ENCODE results near the gene GDPD3.

Gene GDPD3

DNA sequence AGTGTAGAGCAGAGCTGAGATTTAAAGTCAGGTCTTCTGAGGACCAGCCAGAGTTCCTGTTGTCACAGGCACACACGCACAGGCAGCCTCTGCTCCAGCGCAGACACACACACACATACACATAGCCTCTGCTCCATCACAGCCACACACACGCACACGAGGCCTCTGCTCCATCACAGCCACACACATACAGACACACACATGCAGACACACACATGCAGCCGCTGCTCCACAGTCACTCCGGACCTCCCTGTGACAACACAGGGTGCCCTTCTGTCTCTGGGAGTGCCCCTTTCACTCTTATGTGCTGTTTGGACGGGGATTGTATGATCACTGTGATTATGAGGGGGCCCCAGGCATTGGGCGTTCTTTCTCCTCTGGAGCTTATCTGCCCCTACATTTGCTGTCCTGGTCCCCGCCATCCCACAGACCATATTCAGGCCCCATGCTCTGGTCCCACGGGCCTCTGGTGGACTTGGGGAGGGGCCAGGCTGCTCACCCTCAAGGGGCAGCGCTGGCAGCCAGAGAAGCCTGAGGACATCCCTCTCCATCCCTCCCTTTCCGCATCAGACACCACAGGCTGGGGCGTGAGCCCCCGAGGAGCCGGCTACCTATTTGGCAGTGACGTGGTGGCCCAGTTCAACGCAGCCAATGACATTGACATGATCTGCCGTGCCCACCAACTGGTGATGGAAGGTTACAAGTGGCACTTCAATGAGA lies 29.1 kb downstream of the GDPD3 start:
- no peak for TF ChIP-seq TCF4 (CRISPR knock-in tag; IDR thresholded peaks at IDR 0.05; ENCODE audit: borderline replicate concordance)
- TF ChIP-seq GLIS3 (CRISPR knock-in tag; IDR thresholded peaks at IDR 0.05) = no peak
- TF ChIP-seq ZNF565 (CRISPR knock-in tag; conservative IDR thresholded peaks at IDR 0.05; ENCODE audit: low read depth) = no peak
- TF ChIP-seq ZNF8 (CRISPR knock-in tag; IDR thresholded peaks at IDR 0.05) = no peak
- TF ChIP-seq TOX (CRISPR knock-in tag; IDR thresholded peaks at IDR 0.05; ENCODE audit: borderline replicate concordance) = no peak
- no peak for TF ChIP-seq PPARA (CRISPR knock-in tag; IDR thresholded peaks at IDR 0.05; ENCODE audit: borderline replicate concordance)
- TF ChIP-seq POU6F1 (CRISPR knock-in tag; IDR thresholded peaks at IDR 0.05; ENCODE audit: borderline replicate concordance, low read depth) = no peak
- no peak for TF ChIP-seq CREB5 (CRISPR knock-in tag; IDR thresholded peaks at IDR 0.05; ENCODE audit: low read depth)
- ATAC-seq = no peak

GRCh38 chr16:30083216-30084055 lies 29.9 kb downstream of the GDPD3 start:
- no peak for ATAC-seq
- no peak for TF ChIP-seq OSR1 (CRISPR knock-in tag; IDR thresholded peaks at IDR 0.05)
- TF ChIP-seq ZFP3 (CRISPR knock-in tag; IDR thresholded peaks at IDR 0.05) = no peak
- no peak for TF ChIP-seq ZC3H10 (CRISPR knock-in tag; IDR thresholded peaks at IDR 0.05)
- TF ChIP-seq SNAI2 (CRISPR knock-in tag; IDR thresholded peaks at IDR 0.05) = no peak
- no peak for TF ChIP-seq ZNF565 (CRISPR knock-in tag; conservative IDR thresholded peaks at IDR 0.05; ENCODE audit: low read depth)
- TF ChIP-seq CREB5 (CRISPR knock-in tag; IDR thresholded peaks at IDR 0.05; ENCODE audit: low read depth) = no peak
- no peak for TF ChIP-seq CSRNP3 (CRISPR knock-in tag; IDR thresholded peaks at IDR 0.05)
- TF ChIP-seq ZNF8 (CRISPR knock-in tag; IDR thresholded peaks at IDR 0.05) = no peak

DNA sequence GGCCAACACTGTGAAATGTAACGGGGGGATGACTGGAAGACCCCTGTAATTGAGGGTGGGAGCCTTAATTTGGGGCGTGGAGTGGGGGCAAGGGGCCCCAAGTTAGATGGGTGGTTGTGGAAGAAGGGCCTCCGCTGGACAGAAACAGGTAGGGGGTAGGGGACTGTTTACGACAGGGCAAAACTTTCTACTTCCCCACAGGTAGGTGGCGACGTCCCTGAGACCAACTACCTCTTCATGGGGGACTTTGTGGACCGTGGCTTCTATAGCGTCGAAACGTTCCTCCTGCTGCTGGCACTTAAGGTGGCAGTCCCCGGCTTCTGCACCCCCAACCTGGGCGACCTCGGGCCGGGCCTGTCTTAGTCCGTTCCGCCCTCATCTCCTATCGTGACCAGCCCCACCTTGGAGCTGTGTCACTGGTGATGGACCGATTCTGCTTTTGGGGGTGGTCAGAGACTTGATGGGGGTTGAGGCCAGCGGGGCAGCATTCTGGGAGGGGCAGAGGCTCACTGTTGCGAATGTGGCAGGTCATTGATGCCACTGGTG lies 30.7 kb downstream of the GDPD3 start:
- no peak for TF ChIP-seq PATZ1 (CRISPR knock-in tag; IDR thresholded peaks at IDR 0.05; ENCODE audit: borderline replicate concordance)
- TF ChIP-seq ZFP30 (CRISPR knock-in tag; IDR thresholded peaks at IDR 0.05) = no peak
- TF ChIP-seq OSR1 (CRISPR knock-in tag; IDR thresholded peaks at IDR 0.05) = no peak
- no peak for TF ChIP-seq ZC3H10 (CRISPR knock-in tag; IDR thresholded peaks at IDR 0.05)
- TF ChIP-seq RARB (CRISPR knock-in tag; IDR thresholded peaks at IDR 0.05) = no peak
- no peak for TF ChIP-seq POU6F1 (CRISPR knock-in tag; IDR thresholded peaks at IDR 0.05; ENCODE audit: borderline replicate concordance, low read depth)
- TF ChIP-seq ESRRG (CRISPR knock-in tag; IDR thresholded peaks at IDR 0.05) = no peak
- TF ChIP-seq SNAI2 (CRISPR knock-in tag; IDR thresholded peaks at IDR 0.05) = no peak
- TF ChIP-seq ZNF8 (CRISPR knock-in tag; IDR thresholded peaks at IDR 0.05) = no peak
- no peak for TF ChIP-seq BACH2 (CRISPR knock-in tag; IDR thresholded peaks at IDR 0.05; ENCODE audit: borderline replicate concordance)
- no peak for TF ChIP-seq ARNTL (CRISPR knock-in tag; IDR thresholded peaks at IDR 0.05; ENCODE audit: borderline replicate concordance, low read depth)
- TF ChIP-seq CSRNP3 (CRISPR knock-in tag; IDR thresholded peaks at IDR 0.05) = no peak
- no peak for TF ChIP-seq PPARA (CRISPR knock-in tag; IDR thresholded peaks at IDR 0.05; ENCODE audit: borderline replicate concordance)
- ATAC-seq = no peak

All from SK-N-SH treated with all-trans-retinoic acid at 6 μM for 48 hours (cell line).